ENCODE measurements around the gene PGR. TPM values are rescaled to one million over a fixed set of nuclear protein-coding genes. Genes with fewer than 3 reads are reported as not detected.
"Not testable (repeated sequence)": the region's sequence is repeated elsewhere in the genome, so short reads cannot be mapped to it uniquely, and the experiment has no call there.

Gene PGR
- total RNA-seq, 1 donor from 2014 or later: 3.0 TPM

- no peak for DNase-seq (ENCODE audit: low spot score)
Observed at GRCh38 chr11:101082813-101083212, 46.8 kb downstream of the PGR start.

- DNase-seq (ENCODE audit: low spot score): no peak
Observed at GRCh38 chr11:101063706-101064105, 65.9 kb downstream of the PGR start.

GRCh38 chr11:101061606-101062005 is 68.0 kb downstream of the PGR start:
- no peak for DNase-seq (ENCODE audit: low spot score)

GRCh38 chr11:101059331-101059730 is 70.3 kb downstream of the PGR start:
- DNase-seq (ENCODE audit: low spot score): no peak

- DNase-seq (ENCODE audit: low spot score): no peak
Observed at GRCh38 chr11:101053492-101053891, 76.1 kb downstream of the PGR start.

- DNase-seq (ENCODE audit: low spot score): no peak
Observed at GRCh38 chr11:101051677-101052076, 77.9 kb downstream of the PGR start.

DNA sequence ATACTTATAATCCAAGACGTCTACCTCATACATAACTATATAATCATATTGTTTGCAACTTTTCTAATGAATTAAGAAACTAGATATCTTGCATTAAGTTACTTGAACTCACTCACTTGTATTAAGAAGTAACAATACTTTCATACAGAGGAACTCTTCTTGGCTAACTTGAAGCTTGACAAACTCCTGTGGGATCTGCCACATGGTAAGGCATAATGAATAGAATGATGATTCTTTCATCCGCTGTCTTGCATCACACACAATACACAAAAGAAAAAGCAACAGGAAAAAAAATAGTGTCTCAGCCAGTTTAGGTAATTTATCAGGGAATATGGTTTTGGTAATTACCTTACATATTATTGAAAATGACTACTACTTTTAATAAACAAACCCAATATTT is 79.8 kb downstream of the PGR start:
- no peak for DNase-seq (ENCODE audit: low spot score)

- DNase-seq (ENCODE audit: low spot score): no peak
Observed at GRCh38 chr11:101049123-101049522, 80.5 kb downstream of the PGR start.

DNA sequence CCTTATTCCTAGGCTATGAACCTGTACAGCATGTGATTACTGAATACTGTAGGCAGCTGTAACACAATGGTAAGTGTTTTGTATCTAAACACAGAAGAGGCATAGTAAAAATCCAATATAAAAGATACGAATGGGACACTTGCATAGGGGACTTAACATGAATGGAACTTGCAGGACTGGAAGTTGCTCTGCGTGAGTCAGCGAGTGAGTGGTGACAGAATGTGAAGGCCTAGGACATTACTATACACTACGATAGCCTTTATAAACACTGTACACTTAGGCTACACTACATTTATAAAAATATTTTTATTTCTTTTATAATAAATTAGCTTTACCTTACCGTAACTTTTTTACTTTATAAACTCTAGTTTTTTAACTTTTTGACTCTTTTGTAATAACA is 81.1 kb downstream of the PGR start:
- DNase-seq (ENCODE audit: low spot score): no peak

- DNase-seq (ENCODE audit: low spot score): no peak
Observed at GRCh38 chr11:101046947-101047346, 82.7 kb downstream of the PGR start.

GRCh38 chr11:101045415-101045814 is 84.2 kb downstream of the PGR start:
- DNase-seq (ENCODE audit: low spot score): no peak

GRCh38 chr11:101043940-101044339 is 85.7 kb downstream of the PGR start:
- DNase-seq (ENCODE audit: low spot score): no peak

- no peak for DNase-seq (ENCODE audit: low spot score)
Observed at GRCh38 chr11:101035872-101036271, 93.7 kb downstream of the PGR start.

GRCh38 chr11:101034076-101034475 is 95.5 kb downstream of the PGR start:
- peak; percentile 48 for DNase-seq (ENCODE audit: low spot score)

GRCh38 chr11:101032991-101033390 is 96.6 kb downstream of the PGR start:
- DNase-seq (ENCODE audit: low spot score): no peak

DNA sequence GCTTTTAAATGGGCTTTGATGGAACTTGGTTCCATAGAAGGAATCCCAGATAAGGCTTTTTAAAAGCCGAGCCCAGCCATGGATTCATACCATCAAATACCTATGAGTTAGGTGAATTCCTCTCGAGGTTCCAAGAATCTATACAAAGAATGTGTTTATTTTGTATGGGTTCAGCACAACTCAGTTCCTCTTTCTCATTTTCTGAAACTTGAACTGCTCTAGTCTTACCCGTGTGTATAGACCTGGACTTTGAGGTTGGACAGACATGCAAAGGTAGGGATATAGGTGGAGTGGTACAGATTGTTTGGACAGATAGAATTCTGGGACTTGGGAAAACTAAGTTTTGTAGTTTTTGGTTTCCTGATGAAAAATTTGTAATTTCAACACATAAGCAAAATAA is 97.9 kb downstream of the PGR start:
- DNase-seq (ENCODE audit: low spot score): no peak

- DNase-seq (ENCODE audit: low spot score): no peak
Observed at GRCh38 chr11:101030692-101031091, 98.9 kb downstream of the PGR start.

- no peak for DNase-seq (ENCODE audit: low spot score)
Observed at GRCh38 chr11:101030015-101030414, 99.6 kb downstream of the PGR start.

DNA sequence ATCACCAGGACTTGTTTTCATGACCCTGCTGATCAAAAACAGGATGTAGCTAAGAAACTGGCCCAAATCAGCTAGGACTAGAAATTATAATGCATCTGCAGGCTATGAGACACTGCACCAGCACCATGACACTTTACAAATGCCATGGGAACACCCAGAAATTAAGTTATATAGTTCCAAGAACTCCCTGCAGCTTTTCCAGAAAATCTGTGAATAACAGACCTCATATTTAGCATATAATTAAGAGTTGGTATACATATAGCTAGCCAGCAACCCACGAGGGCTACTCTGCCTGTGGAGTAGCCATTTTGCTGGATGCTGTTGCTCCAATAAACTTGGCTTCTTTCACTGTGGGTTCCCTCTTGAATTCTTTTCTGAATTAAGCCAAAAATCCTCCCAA is 101.0 kb downstream of the PGR start:
- no peak for DNase-seq (ENCODE audit: low spot score)

DNA sequence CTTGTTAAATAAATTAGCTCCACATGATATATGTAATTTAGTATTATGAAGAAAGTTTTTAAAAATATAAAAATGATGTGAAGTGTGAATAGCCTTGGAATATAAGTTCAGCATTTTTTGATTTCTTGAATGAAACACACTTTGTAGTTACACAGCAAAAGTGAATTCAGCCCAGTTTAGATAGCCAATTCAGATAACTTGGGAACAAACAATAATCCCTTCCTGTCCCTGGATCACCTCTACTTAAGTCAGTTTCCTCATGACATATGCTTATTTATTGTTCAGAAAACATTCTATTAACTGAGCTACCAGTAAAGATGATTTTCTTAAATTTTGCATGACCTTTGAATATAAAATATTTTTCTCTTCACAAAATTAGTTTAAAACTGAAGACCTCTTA is 107.4 kb downstream of the PGR start:
- DNase-seq (ENCODE audit: low spot score): no peak

DNA sequence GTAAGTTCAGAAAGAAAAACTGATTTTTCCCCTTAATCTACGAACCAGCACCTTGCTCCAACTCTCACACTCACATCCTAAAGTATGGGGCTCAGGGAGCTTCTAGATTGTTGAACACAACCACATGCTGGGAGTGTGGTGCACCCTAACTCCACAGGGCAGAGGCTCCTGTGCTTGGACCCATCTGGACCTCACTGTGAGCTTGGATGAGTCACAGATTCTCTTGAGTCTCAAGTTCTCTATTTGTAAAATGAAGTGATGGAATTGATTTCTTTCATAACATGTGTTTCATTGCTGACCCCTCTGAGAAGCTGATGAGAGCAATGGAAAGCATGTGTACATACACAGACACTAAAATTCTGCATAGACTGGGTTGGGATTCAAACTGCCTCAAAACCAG is 109.7 kb downstream of the PGR start:
- no peak for DNase-seq (ENCODE audit: low spot score)

- DNase-seq (ENCODE audit: low spot score): no peak
Observed at GRCh38 chr11:101014600-101015285, 114.9 kb downstream of the PGR start.

DNA sequence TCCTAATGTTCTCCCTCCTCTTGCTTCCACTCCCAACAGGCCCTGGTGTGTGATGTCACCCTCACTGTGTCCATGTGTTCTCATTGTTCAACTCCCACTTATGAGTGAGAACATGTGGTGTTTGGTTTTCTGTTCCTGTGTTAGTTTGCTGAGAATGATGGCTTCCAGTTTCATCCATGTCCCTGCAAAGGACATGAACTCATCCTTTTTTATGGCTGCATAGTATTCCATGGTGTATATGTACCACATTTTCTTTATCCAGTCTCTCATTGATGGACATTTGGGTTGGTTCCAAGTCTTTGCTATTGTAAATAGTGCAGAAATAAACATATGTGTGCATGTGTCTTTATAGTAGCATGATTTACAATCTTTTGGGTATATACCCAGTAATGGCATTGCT is 115.9 kb downstream of the PGR start:
- not testable (repeated sequence) for DNase-seq (ENCODE audit: low spot score)

DNA sequence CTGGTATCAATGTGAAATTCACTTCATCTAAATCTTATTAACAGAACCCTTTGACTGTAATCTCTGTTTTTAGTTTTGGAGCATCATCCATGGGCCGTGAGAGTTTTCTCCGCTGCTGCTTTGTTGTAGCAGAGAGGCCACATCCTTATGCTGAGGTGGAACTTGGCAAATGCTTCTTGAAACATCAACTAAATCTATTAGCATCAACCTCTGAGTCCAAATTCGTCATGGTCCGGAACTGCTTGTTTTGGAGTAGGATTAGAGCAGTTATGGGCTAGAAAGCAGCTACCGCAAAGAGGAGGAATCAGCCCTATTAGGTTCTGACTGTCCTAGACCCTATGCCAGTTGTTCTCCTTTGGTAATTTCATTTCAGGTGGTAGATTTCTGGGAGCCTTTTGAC is 117.7 kb downstream of the PGR start:
- no peak for DNase-seq (ENCODE audit: low spot score)

Data from ureter (tissue), 1 donor.